ENCODE measurements around the gene MAP2K1. TPM values are rescaled to one million over a fixed set of nuclear protein-coding genes. Genes with fewer than 3 reads are reported as not detected.

The MAP2K1 gene
- total RNA-seq, 4 donors from 2014 or later = 50.4 to 112 (median 69.5) TPM

DNA sequence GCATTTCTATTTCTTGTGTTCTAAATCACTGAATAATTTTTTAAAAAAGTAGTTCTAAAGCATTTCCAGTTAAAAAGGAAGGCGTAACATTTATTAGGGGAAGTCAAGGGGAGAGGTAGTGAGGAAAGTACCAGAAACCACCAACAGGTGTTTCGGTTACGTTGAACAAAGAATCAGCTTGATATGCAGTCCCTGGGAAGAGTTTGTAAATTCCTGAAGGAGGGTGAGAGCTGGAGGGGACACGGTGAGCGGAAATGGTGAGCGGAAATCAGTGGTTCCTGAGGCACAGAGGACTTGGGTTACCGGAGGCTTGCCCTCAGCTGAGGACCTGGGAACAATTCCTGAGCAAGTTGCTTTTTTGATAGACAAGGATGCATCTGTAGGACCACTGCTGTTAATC, 17.8 kb downstream of the MAP2K1 start:
- ATAC-seq (no peak), DNase-seq (no peak)
- TF ChIP-seq POLR2A (IDR thresholded peaks at IDR 0.05) = no peak
- Histone ChIP-seq H3K36me3 (no peaks in the 10 kb centered on the region), H3K4me3 (no peak overlapping the region), H3K4me1 (peaks cover 36 to 63% of the 10 kb centered on the region in 2 donors), H3K27me3 (no peaks in the 10 kb centered on the region), H3K9me3 (no peaks in the 10 kb centered on the region), H3K27ac (peak overlapping the region in 2 of 4 donors; percentile 4 to 56)
- in situ Hi-C loops (cut with MboI; ENCODE audit: low sequenced_read_pairs in 4 of 4) (no loop called here), intact Hi-C loops (cut with DNase I; ENCODE audit: low total_unique reads) (no loop called here)

DNA sequence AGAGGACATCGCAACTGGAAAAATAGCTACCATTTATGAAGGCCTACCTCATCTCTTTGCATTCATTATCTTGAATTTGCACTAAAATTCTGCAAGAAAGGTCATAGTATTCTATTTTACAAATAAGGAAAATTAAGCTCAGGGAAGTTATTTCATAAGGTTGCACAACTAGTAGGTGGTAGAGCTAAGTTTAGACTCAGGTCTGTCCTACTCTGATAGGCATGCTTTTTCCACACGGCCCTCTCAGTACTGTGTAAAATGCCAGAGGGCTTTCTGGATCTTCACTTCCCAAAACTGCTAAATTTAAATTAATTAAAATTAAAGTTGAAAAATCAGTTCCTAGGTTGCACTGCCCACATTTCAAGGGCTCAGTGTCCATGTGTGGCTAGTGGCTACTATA, 18.3 kb downstream of the MAP2K1 start:
- in situ Hi-C loops (cut with MboI; ENCODE audit: low sequenced_read_pairs in 4 of 4) (no loop called here), intact Hi-C loops (cut with DNase I; ENCODE audit: low total_unique reads) (loop anchor here (5.0 kb wide), 1 partner anchor 82 kb away; no protein-coding TSS in a partner anchor)
- no peaks in the 10 kb centered on the region for H3K9me3 ChIP-seq
- peak overlapping the region in 1 of 4 donors; percentile 39 for H3K4me3 ChIP-seq
- DNase-seq (no peak), ATAC-seq (peak; percentile 59 to 82)
- H3K27ac ChIP-seq = peak overlapping the region in 3 of 4 donors; percentile 27 to 56 (median 32)
- TF ChIP-seq, protein P1, sequence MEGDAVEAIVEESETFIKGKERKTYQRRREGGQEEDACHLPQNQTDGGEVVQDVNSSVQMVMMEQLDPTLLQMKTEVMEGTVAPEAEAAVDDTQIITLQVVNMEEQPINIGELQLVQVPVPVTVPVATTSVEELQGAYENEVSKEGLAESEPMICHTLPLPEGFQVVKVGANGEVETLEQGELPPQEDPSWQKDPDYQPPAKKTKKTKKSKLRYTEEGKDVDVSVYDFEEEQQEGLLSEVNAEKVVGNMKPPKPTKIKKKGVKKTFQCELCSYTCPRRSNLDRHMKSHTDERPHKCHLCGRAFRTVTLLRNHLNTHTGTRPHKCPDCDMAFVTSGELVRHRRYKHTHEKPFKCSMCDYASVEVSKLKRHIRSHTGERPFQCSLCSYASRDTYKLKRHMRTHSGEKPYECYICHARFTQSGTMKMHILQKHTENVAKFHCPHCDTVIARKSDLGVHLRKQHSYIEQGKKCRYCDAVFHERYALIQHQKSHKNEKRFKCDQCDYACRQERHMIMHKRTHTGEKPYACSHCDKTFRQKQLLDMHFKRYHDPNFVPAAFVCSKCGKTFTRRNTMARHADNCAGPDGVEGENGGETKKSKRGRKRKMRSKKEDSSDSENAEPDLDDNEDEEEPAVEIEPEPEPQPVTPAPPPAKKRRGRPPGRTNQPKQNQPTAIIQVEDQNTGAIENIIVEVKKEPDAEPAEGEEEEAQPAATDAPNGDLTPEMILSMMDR (IDR thresholded peaks at IDR 0.05 in 4 of 5, conservative IDR thresholded peaks at IDR 0.05 in 1 of 5) = no peak
- TF ChIP-seq POLR2A (IDR thresholded peaks at IDR 0.05) = no peak
- H3K36me3 ChIP-seq = no peaks in the 10 kb centered on the region
- H3K4me1 ChIP-seq = peaks cover 41 to 67% of the 10 kb centered on the region in 2 donors
- H3K27me3 ChIP-seq = no peaks in the 10 kb centered on the region

DNA sequence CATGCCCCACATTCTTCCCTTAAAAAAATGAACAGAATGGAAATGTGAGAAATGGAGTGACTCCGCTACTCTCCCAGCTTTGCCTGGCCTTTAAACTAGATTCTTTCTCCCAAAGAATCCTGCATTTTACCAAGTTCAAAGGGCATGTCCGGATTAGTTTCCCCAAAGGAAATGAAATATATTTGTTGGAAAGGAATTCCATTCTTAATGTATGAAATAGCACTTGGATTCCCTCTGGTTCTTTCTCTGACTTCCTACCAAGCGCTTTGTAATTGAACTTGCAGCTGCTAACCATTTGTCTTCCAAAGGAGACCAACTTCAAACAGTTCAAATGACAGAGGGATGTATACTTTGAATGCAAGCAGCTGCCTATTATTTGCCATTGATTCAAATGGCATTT, 18.9 kb downstream of the MAP2K1 start:
- Histone ChIP-seq H3K4me1 (peaks cover 46 to 61% of the 10 kb centered on the region in 2 donors), H3K4me3 (peak overlapping the region in 1 of 4 donors; percentile 39), H3K27ac (peak overlapping the region in 3 of 4 donors; percentile 27 to 56 (median 32)), H3K27me3 (no peaks in the 10 kb centered on the region), H3K36me3 (no peaks in the 10 kb centered on the region), H3K9me3 (no peaks in the 10 kb centered on the region)
- DNase-seq = no peak
- in situ Hi-C loops (cut with MboI; ENCODE audit: low sequenced_read_pairs in 4 of 4) (no loop called here), intact Hi-C loops (cut with DNase I; ENCODE audit: low total_unique reads) (loop anchor here (5.0 kb wide), 1 partner anchor 82 kb away; no protein-coding TSS in a partner anchor)
- TF ChIP-seq, protein P1 (IDR thresholded peaks at IDR 0.05 in 4 of 5, conservative IDR thresholded peaks at IDR 0.05 in 1 of 5) = no peak
- TF ChIP-seq POLR2A (IDR thresholded peaks at IDR 0.05) = no peak
- ATAC-seq = no peak

DNA sequence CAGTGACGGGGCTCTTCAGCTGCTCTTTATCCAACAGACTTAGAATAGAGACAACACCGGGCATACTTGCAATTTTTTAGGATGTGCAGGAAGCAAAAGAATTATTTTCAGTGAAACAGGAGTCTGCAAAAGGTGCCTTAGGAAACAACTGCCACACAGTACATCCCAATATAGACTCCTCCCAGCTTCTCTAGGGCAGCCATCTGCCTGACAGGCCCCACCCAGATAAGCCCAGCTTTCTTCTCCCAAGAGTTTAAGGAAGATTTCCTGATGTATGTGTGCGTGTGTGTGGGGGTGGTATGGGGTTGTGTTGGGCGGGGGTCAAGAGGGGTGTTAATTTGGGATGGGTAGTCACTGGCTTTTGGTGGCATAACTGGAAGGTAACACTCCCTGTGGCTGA, 21.5 kb downstream of the MAP2K1 start:
- H3K9me3 ChIP-seq = no peaks in the 10 kb centered on the region
- no peaks in the 10 kb centered on the region for H3K27me3 ChIP-seq
- no peak for ATAC-seq
- DNase-seq = no peak
- H3K4me1 ChIP-seq = peaks cover 53 to 59% of the 10 kb centered on the region in 2 donors
- H3K27ac ChIP-seq = no peak overlapping the region
- H3K4me3 ChIP-seq = no peak overlapping the region
- no peaks in the 10 kb centered on the region for H3K36me3 ChIP-seq
- in situ Hi-C loops (cut with MboI; ENCODE audit: low sequenced_read_pairs in 4 of 4) (no loop called here), intact Hi-C loops (cut with DNase I; ENCODE audit: low total_unique reads) (loop anchor here (5.0 kb wide), 1 partner anchor 79 kb away; no protein-coding TSS in a partner anchor)
- no peak for TF ChIP-seq POLR2A (IDR thresholded peaks at IDR 0.05)
- TF ChIP-seq, protein P1 (IDR thresholded peaks at IDR 0.05 in 4 of 5, conservative IDR thresholded peaks at IDR 0.05 in 1 of 5) = no peak

DNA sequence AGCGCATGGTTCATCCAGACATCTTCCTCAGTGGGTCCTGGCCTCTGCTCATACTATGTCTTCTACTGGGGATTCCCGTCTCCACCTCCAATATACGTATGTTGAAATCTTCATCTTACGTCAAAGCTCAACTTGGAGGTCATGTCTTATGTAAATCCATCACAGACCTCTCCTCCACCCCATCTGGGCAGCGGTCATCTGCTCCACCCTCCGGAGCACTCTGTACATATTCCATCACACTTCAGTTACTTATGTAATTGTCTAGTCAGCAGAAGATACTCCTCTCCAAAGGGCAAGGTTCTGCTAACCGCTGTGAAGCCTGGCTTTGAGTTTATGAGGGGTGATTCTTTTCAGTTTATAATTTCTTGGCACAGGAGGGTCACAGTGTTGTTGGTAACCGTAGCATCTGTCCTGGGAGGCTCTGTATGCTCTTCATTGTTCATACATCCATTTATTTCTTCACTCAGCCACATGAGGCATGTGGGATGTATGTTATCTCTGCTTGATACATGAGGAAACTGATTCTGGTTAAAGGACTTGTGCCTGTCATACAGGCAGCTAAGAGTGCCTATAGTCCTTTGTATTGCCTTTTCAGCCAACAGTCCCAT, 22.1 kb downstream of the MAP2K1 start:
- in situ Hi-C loops (cut with MboI; ENCODE audit: low sequenced_read_pairs in 4 of 4) (no loop called here), intact Hi-C loops (cut with DNase I; ENCODE audit: low total_unique reads) (loop anchor here (5.0 kb wide), 1 partner anchor 79 kb away; no protein-coding TSS in a partner anchor)
- no peaks in the 10 kb centered on the region for H3K36me3 ChIP-seq
- ATAC-seq (no peak), DNase-seq (no peak)
- no peak overlapping the region for H3K27ac ChIP-seq
- peaks cover 50 to 53% of the 10 kb centered on the region in 2 donors for H3K4me1 ChIP-seq
- no peaks in the 10 kb centered on the region for H3K9me3 ChIP-seq
- TF ChIP-seq POLR2A (IDR thresholded peaks at IDR 0.05) = no peak
- TF ChIP-seq, protein P1 (IDR thresholded peaks at IDR 0.05 in 4 of 5, conservative IDR thresholded peaks at IDR 0.05 in 1 of 5) = no peak
- no peaks in the 10 kb centered on the region for H3K27me3 ChIP-seq
- no peak overlapping the region for H3K4me3 ChIP-seq

Data from gastrocnemius medialis (tissue), 4 donors.